Upper lobe of right lung (tissue), 1 donor: ENCODE data around the gene HYAL4. TPM values are rescaled to one million over a fixed set of nuclear protein-coding genes. Genes with fewer than 3 reads are reported as not detected.

Source experiments
- ATAC-seq: fragments of 200-7000 bp; cut with Tn5 transposase; one replicate; pipeline ENCODE4 v1.9.1; 2020; ENCODE audit warnings: mild to moderate bottlenecking, moderate library complexity
- DNase-seq: peaks from one replicate; pipeline ENCODE4 v3.0.0-alpha.2; 2020
- H3K27ac ChIP-seq: fragments of 200-600 bp; one replicate; pipeline ENCODE4 v1.8.0; 2022
- H3K27me3 ChIP-seq: fragments of 200-600 bp; one replicate; pipeline ENCODE4 v1.8.0; 2022; ENCODE audit warnings: mild to moderate bottlenecking
- H3K36me3 ChIP-seq: fragments of 200-600 bp; one replicate; pipeline ENCODE4 v1.8.0; 2022
- H3K4me1 ChIP-seq: fragments of 200-600 bp; one replicate; pipeline ENCODE4 v1.8.0; 2022
- H3K4me3 ChIP-seq: fragments of 200-600 bp; one replicate; pipeline ENCODE4 v1.8.0; 2022; ENCODE audit warnings: mild to moderate bottlenecking
- H3K9me3 ChIP-seq: fragments of 200-600 bp; one replicate; pipeline ENCODE4 v1.8.0; 2022
- CTCF ChIP-seq: fragments of 200-600 bp; IDR thresholded peaks from one replicate; pipeline ENCODE4 v1.8.0; 2022; ENCODE audit warnings: antibody characterized with exemption
- intact Hi-C: fragments of 100-400 bp; cut with DNase I; formaldehyde crosslinking; loops from one replicate; pipeline ENCODE4 v1.11.0; 2022
- total RNA-seq: library from RNA; stranded (reverse); fragmentation: NEBNext Ultra II Directional; extraction: Animal tissue kit (Norgen Biotek cat#: 25700); gene quantifications from one replicate; pipeline ENCODE4 v1.2.1, GENCODE V29; 2021
- donor health status: DM: no; HTN: yes; CAD: no; lungs with severe emphysema.

Gene HYAL4
- total RNA-seq, 1 donor from 2014 or later, result not detected

- Histone ChIP-seq H3K27me3 (no peaks in the 10 kb centered on the region), H3K4me1 (no peaks in the 10 kb centered on the region), H3K36me3 (no peaks in the 10 kb centered on the region), H3K9me3 (no peaks in the 10 kb centered on the region), H3K27ac (no peak overlapping the region), H3K4me3 (no peak overlapping the region)
- intact Hi-C loops, result loop anchor here (10.0 kb wide), 1 partner anchor 226 kb away; no protein-coding TSS in a partner anchor
- TF ChIP-seq CTCF, result no peak
- DNase-seq, result no peak
- no peak for ATAC-seq
Observed at GRCh38 chr7:123860848-123861247, 15.9 kb downstream of the HYAL4 start.

- no peak overlapping the region for H3K27ac ChIP-seq
- intact Hi-C loops, result loop anchor here (10.0 kb wide), 1 partner anchor 228 kb away; no protein-coding TSS in a partner anchor
- H3K36me3 ChIP-seq, result no peaks in the 10 kb centered on the region
- no peaks in the 10 kb centered on the region for H3K9me3 ChIP-seq
- TF ChIP-seq CTCF, result no peak
- no peak overlapping the region for H3K4me3 ChIP-seq
- DNase-seq (no peak), ATAC-seq (no peak)
- H3K4me1 ChIP-seq, result no peaks in the 10 kb centered on the region
- H3K27me3 ChIP-seq, result no peaks in the 10 kb centered on the region
Observed at GRCh38 chr7:123862775-123863174, 17.8 kb downstream of the HYAL4 start.

GRCh38 chr7:123863461-123863860, 18.5 kb downstream of the HYAL4 start:
- H3K4me1 ChIP-seq, result no peaks in the 10 kb centered on the region
- intact Hi-C loops, result loop anchor here (10.0 kb wide), 1 partner anchor 229 kb away; no protein-coding TSS in a partner anchor
- no peak for DNase-seq
- no peaks in the 10 kb centered on the region for H3K9me3 ChIP-seq
- no peak overlapping the region for H3K27ac ChIP-seq
- no peaks in the 10 kb centered on the region for H3K27me3 ChIP-seq
- no peak for ATAC-seq
- no peaks in the 10 kb centered on the region for H3K36me3 ChIP-seq
- TF ChIP-seq CTCF, result no peak
- no peak overlapping the region for H3K4me3 ChIP-seq

GRCh38 chr7:123864012-123864411, 19.0 kb downstream of the HYAL4 start:
- DNase-seq (no peak), ATAC-seq (no peak)
- Histone ChIP-seq H3K27me3 (no peaks in the 10 kb centered on the region), H3K4me3 (no peak overlapping the region), H3K9me3 (no peaks in the 10 kb centered on the region), H3K36me3 (no peaks in the 10 kb centered on the region), H3K4me1 (no peaks in the 10 kb centered on the region), H3K27ac (no peak overlapping the region)
- TF ChIP-seq CTCF, result no peak
- intact Hi-C loops, result loop anchor here (10.0 kb wide), 1 partner anchor 229 kb away; no protein-coding TSS in a partner anchor

- H3K4me3 ChIP-seq, result no peak overlapping the region
- no peaks in the 10 kb centered on the region for H3K4me1 ChIP-seq
- no peaks in the 10 kb centered on the region for H3K9me3 ChIP-seq
- ATAC-seq, result no peak
- TF ChIP-seq CTCF, result no peak
- intact Hi-C loops, result loop anchor here (10.0 kb wide), 1 partner anchor 230 kb away; no protein-coding TSS in a partner anchor
- H3K27ac ChIP-seq, result no peak overlapping the region
- H3K27me3 ChIP-seq, result no peaks in the 10 kb centered on the region
- no peaks in the 10 kb centered on the region for H3K36me3 ChIP-seq
- DNase-seq, result no peak
Observed at GRCh38 chr7:123864436-123864835, 19.5 kb downstream of the HYAL4 start.

- H3K4me3 ChIP-seq, result no peak overlapping the region
- DNase-seq, result no peak
- no peak for TF ChIP-seq CTCF
- H3K27me3 ChIP-seq, result no peaks in the 10 kb centered on the region
- no peak overlapping the region for H3K27ac ChIP-seq
- H3K4me1 ChIP-seq, result no peaks in the 10 kb centered on the region
- no peaks in the 10 kb centered on the region for H3K36me3 ChIP-seq
- intact Hi-C loops, result loop anchor here (10.0 kb wide), 1 partner anchor 230 kb away; no protein-coding TSS in a partner anchor
- no peak for ATAC-seq
- H3K9me3 ChIP-seq, result no peaks in the 10 kb centered on the region
Observed at GRCh38 chr7:123864966-123865365, 20.0 kb downstream of the HYAL4 start.
